Measurements from ENCODE around the gene PIBF1. TPM values are rescaled to one million over a fixed set of nuclear protein-coding genes. Genes with fewer than 3 reads are reported as not detected.
"Not testable (repeated sequence)": the region's sequence is repeated elsewhere in the genome, so short reads cannot be mapped to it uniquely, and the experiment has no call there.

Gene PIBF1
- total RNA-seq, 1 experiment from 2014 or later, result 30.6 TPM

DNA sequence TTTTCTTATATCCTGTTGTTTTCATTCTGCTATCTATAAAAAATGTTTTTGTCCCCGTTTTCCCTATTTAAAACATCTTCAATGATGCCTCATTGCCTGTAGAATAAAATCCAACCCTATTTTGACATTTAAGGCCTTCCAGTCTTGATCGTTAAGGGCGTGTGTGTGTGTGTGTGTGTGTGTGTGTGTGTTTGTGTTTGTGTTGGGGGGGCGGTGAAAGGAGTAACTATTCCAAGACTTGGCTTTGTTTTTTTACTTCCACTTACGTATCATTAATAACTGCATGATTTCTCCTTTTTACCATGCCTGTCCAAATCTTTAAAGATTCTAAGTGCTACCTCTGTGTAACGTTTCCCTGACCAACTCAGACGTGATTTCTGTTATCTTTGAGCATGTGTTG is 784 bp downstream of the PIBF1 start:
- H3K4me1 ChIP-seq (ENCODE audit: insufficient read depth, low read length, poor library complexity, severe bottlenecking), result peaks cover 16% of the 10 kb centered on the region
- ChIA-PET POLR2A (ENCODE audit: low non-redundant PET) (no interaction called here), CTCF (no interaction called here)
- peak overlapping the region; percentile 85 for H3K27ac ChIP-seq (ENCODE audit: low read depth, low read length, poor library complexity, severe bottlenecking)
- DNase-seq (ENCODE audit: low spot score), result peak; percentile 12
- H3K9me3 ChIP-seq (ENCODE audit: low read depth, low read length, poor library complexity, severe bottlenecking), result no peaks in the 10 kb centered on the region
- H3K4me3 ChIP-seq (ENCODE audit: low read depth, low read length, poor library complexity, severe bottlenecking), result peak overlapping the region; percentile 92
- no peak for TF ChIP-seq EZH2 (IDR thresholded peaks at IDR 0.05; ENCODE audit: borderline replicate concordance, low read depth, low read length, poor library complexity, severe bottlenecking)
- TF ChIP-seq, protein P1, sequence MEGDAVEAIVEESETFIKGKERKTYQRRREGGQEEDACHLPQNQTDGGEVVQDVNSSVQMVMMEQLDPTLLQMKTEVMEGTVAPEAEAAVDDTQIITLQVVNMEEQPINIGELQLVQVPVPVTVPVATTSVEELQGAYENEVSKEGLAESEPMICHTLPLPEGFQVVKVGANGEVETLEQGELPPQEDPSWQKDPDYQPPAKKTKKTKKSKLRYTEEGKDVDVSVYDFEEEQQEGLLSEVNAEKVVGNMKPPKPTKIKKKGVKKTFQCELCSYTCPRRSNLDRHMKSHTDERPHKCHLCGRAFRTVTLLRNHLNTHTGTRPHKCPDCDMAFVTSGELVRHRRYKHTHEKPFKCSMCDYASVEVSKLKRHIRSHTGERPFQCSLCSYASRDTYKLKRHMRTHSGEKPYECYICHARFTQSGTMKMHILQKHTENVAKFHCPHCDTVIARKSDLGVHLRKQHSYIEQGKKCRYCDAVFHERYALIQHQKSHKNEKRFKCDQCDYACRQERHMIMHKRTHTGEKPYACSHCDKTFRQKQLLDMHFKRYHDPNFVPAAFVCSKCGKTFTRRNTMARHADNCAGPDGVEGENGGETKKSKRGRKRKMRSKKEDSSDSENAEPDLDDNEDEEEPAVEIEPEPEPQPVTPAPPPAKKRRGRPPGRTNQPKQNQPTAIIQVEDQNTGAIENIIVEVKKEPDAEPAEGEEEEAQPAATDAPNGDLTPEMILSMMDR (conservative IDR thresholded peaks at IDR 0.05; ENCODE audit: low read depth, low read length), result no peak
- intact Hi-C loops (cut with micrococcal nuclease; ENCODE audit: unreplicated experiment), result no loop called here
- no peaks in the 10 kb centered on the region for H3K27me3 ChIP-seq (replicated peaks; ENCODE audit: insufficient read depth, low read depth, low read length, poor library complexity)
- peaks cover 18% of the 10 kb centered on the region for H3K36me3 ChIP-seq (ENCODE audit: insufficient read depth, low read length, poor library complexity, severe bottlenecking)
- no TSS peak for BruUV-seq (replicated peaks)

DNA sequence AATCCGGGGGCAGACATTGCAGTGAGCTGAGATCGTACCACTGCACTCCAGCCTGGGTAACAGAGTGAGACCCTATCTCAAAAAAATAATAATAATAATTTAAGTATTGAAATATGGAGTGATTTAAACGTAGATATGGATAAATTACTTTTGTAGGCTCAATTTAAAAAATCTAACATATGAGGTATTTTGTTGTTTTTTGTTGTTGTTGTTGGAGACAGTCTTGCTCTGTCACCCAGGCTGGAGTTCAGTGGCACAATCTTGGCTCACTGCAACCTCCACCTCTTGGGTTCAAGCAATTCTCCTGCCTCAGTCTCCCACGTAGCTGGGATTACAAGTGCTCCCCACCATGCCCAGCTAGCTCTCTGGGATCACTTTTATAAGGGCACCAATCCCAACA is 2.7 kb downstream of the PIBF1 start:
- BruUV-seq (replicated peaks); intact Hi-C loops (cut with micrococcal nuclease; ENCODE audit: unreplicated experiment): not testable (repeated sequence)
- H3K4me1 ChIP-seq (ENCODE audit: insufficient read depth, low read length, poor library complexity, severe bottlenecking), result peaks cover 16% of the 10 kb centered on the region

DNA sequence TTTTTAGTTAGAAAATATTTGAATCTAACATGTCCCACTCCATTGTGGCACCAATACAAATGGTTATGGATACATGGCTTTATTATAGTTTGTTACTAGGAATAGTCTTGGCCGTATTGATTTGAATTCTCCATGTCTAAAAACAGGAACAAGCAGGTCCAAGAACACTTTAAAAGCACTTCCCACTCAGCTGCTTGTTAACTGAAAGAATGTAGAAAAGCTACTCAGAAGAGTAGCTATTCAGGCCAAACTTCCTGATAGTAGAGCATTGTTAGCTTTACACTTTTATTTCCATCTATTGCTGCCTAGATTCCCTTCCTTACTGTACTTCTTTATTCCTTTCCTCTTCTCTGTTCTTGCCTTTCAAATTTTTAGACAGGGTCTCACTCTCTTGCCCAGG is 6.9 kb downstream of the PIBF1 start:
- H3K9me3 ChIP-seq (ENCODE audit: low read depth, low read length, poor library complexity, severe bottlenecking), result no peaks in the 10 kb centered on the region
- H3K4me1 ChIP-seq (ENCODE audit: insufficient read depth, low read length, poor library complexity, severe bottlenecking), result no peaks in the 10 kb centered on the region
- H3K27me3 ChIP-seq (replicated peaks; ENCODE audit: insufficient read depth, low read depth, low read length, poor library complexity), result no peaks in the 10 kb centered on the region
- TF ChIP-seq EZH2 (IDR thresholded peaks at IDR 0.05; ENCODE audit: borderline replicate concordance, low read depth, low read length, poor library complexity, severe bottlenecking), result no peak
- TF ChIP-seq, protein P1 (conservative IDR thresholded peaks at IDR 0.05; ENCODE audit: low read depth, low read length), result no peak
- H3K27ac ChIP-seq (ENCODE audit: low read depth, low read length, poor library complexity, severe bottlenecking), result no peak overlapping the region
- BruUV-seq (replicated peaks), result no TSS peak
- peaks cover 32% of the 10 kb centered on the region for H3K36me3 ChIP-seq (ENCODE audit: insufficient read depth, low read length, poor library complexity, severe bottlenecking)
- intact Hi-C loops (cut with micrococcal nuclease; ENCODE audit: unreplicated experiment), result no loop called here
- no peak overlapping the region for H3K4me3 ChIP-seq (ENCODE audit: low read depth, low read length, poor library complexity, severe bottlenecking)
- no peak for DNase-seq (ENCODE audit: low spot score)
- ChIA-PET POLR2A (ENCODE audit: low non-redundant PET) (no interaction called here), CTCF (interaction anchor here (0.6 kb wide), 1 partner anchor 1897 kb away, joined by 8 read pairs; no protein-coding TSS in a partner anchor)

More for the DNA sequence above, 2.7 kb downstream of the PIBF1 start:
- H3K9me3 ChIP-seq (ENCODE audit: low read depth, low read length, poor library complexity, severe bottlenecking); H3K4me3 ChIP-seq (ENCODE audit: low read depth, low read length, poor library complexity, severe bottlenecking); H3K27me3 ChIP-seq (replicated peaks; ENCODE audit: insufficient read depth, low read depth, low read length, poor library complexity); DNase-seq (ENCODE audit: low spot score); CTCF ChIA-PET; H3K27ac ChIP-seq (ENCODE audit: low read depth, low read length, poor library complexity, severe bottlenecking); POLR2A ChIA-PET (ENCODE audit: low non-redundant PET): not testable (repeated sequence)
- peaks cover 12% of the 10 kb centered on the region for H3K36me3 ChIP-seq (ENCODE audit: insufficient read depth, low read length, poor library complexity, severe bottlenecking)

DNA sequence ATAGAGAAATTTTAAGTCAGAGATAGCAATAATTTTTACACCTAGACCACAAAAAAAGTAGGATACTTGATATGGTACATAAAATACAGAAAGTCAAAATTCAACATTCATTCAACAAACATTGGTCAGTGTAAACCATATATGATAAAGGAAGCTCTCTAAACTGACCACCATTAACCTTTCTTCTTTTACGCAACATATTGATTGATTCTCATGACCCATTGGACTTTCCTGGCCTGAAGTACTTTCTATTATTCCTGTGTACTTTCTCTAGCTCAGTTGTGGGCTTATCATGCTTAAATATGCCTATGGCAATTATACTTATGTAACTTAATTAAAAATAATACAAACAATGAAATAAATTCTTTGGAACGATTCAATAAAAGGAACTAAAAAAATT is 10.7 kb downstream of the PIBF1 start:
- no TSS peak for BruUV-seq (replicated peaks)
- CTCF ChIA-PET, result no interaction called here
- H3K4me1 ChIP-seq (ENCODE audit: insufficient read depth, low read length, poor library complexity, severe bottlenecking), result no peaks in the 10 kb centered on the region
- H3K4me3 ChIP-seq (ENCODE audit: low read depth, low read length, poor library complexity, severe bottlenecking), result no peak overlapping the region
- H3K9me3 ChIP-seq (ENCODE audit: low read depth, low read length, poor library complexity, severe bottlenecking), result no peaks in the 10 kb centered on the region
- intact Hi-C loops (cut with micrococcal nuclease; ENCODE audit: unreplicated experiment), result no loop called here
- H3K27ac ChIP-seq (ENCODE audit: low read depth, low read length, poor library complexity, severe bottlenecking), result no peak overlapping the region
- H3K36me3 ChIP-seq (ENCODE audit: insufficient read depth, low read length, poor library complexity, severe bottlenecking), result peaks cover 32% of the 10 kb centered on the region
- no peak for DNase-seq (ENCODE audit: low spot score)
- no peaks in the 10 kb centered on the region for H3K27me3 ChIP-seq (replicated peaks; ENCODE audit: insufficient read depth, low read depth, low read length, poor library complexity)
- TF ChIP-seq EZH2 (IDR thresholded peaks at IDR 0.05; ENCODE audit: borderline replicate concordance, low read depth, low read length, poor library complexity, severe bottlenecking), result no peak
- TF ChIP-seq, protein P1 (conservative IDR thresholded peaks at IDR 0.05; ENCODE audit: low read depth, low read length), result no peak
- POLR2A ChIA-PET (ENCODE audit: low non-redundant PET), result no interaction called here

Data from A673 (cell line).